Measurements from ENCODE around the gene BAZ1A.

BAZ1A gene

GRCh38 chr14:34911209-34912150, 36.3 kb upstream of the BAZ1A start:
- Histone ChIP-seq H2BK5ac (ENCODE audit: low read length) (no peak overlapping the region), H4K5ac (ENCODE audit: low read length) (no peak overlapping the region), H3K18ac (ENCODE audit: low read length) (no peak overlapping the region), H3K9ac (ENCODE audit: low read length) (no peak overlapping the region), H3K23ac (ENCODE audit: low read length) (no peak overlapping the region), H3K4me3 (ENCODE audit: low read length) (no peak overlapping the region), H3K56ac (ENCODE audit: low read length) (no peak overlapping the region), H3K4ac (ENCODE audit: low read depth, low read length) (no peak overlapping the region), H3K4me1 (ENCODE audit: control insufficient read depth, low read depth, low read length) (no peaks in the 10 kb centered on the region), H3K79me2 (ENCODE audit: control insufficient read depth, insufficient read depth, low read length) (no peaks in the 10 kb centered on the region), H2BK120ac (ENCODE audit: low read depth, low read length) (no peak overlapping the region), H3K27me3 (ENCODE audit: insufficient read depth, low read length, poor library complexity) (no peaks in the 10 kb centered on the region), H3K79me1 (ENCODE audit: low read length) (no peaks in the 10 kb centered on the region), H2BK15ac (replicated peaks; ENCODE audit: low read depth) (no peak overlapping the region), H2AK5ac (ENCODE audit: low read length) (no peak overlapping the region), H3K4me2 (ENCODE audit: low read length) (no peak overlapping the region), H3K27ac (ENCODE audit: low read depth, low read length) (no peak overlapping the region), H4K8ac (ENCODE audit: low read depth, low read length) (no peak overlapping the region), H3K36me3 (ENCODE audit: control insufficient read depth, insufficient read depth, low read length) (no peaks in the 10 kb centered on the region)
- no peak for DNase-seq
- no CpG with 5 or more reads among the region's 6 CpGs for WGBS (ENCODE audit: extremely low coverage, insufficient coverage, low lambda C conversion rate)

GRCh38 chr14:34906287-34906686, 31.1 kb upstream of the BAZ1A start:
- Histone ChIP-seq H3K36me3 (ENCODE audit: control insufficient read depth, insufficient read depth, low read length) (no peaks in the 10 kb centered on the region), H4K5ac (ENCODE audit: low read length) (no peak overlapping the region)
- no CpG with 5 or more reads among the region's 4 CpGs for WGBS (ENCODE audit: extremely low coverage, insufficient coverage, low lambda C conversion rate)

GRCh38 chr14:34895277-34895676, 20.1 kb upstream of the BAZ1A start:
- H3K27me3 ChIP-seq (ENCODE audit: insufficient read depth, low read length, poor library complexity): no peaks in the 10 kb centered on the region
- no peak overlapping the region for H3K27ac ChIP-seq (ENCODE audit: low read depth, low read length)
- H3K4me3 ChIP-seq (ENCODE audit: low read length): no peak overlapping the region
- no peak overlapping the region for H4K5ac ChIP-seq (ENCODE audit: low read length)
- no peak overlapping the region for H4K8ac ChIP-seq (ENCODE audit: low read depth, low read length)
- no peak overlapping the region for H3K4me2 ChIP-seq (ENCODE audit: low read length)
- no peak overlapping the region for H2BK120ac ChIP-seq (ENCODE audit: low read depth, low read length)
- H3K4me1 ChIP-seq (ENCODE audit: control insufficient read depth, low read depth, low read length): no peaks in the 10 kb centered on the region
- no peak overlapping the region for H2AK5ac ChIP-seq (ENCODE audit: low read length)
- H3K79me2 ChIP-seq (ENCODE audit: control insufficient read depth, insufficient read depth, low read length): no peaks in the 10 kb centered on the region
- no peaks in the 10 kb centered on the region for H3K36me3 ChIP-seq (ENCODE audit: control insufficient read depth, insufficient read depth, low read length)
- H3K79me1 ChIP-seq (ENCODE audit: low read length): no peaks in the 10 kb centered on the region
- H3K18ac ChIP-seq (ENCODE audit: low read length): no peak overlapping the region
- H2BK5ac ChIP-seq (ENCODE audit: low read length): no peak overlapping the region
- no CpG with 5 or more reads among the region's 3 CpGs for WGBS (ENCODE audit: extremely low coverage, insufficient coverage, low lambda C conversion rate)
- H3K23ac ChIP-seq (ENCODE audit: low read length): no peak overlapping the region
- no peak for DNase-seq
- no peak overlapping the region for H3K9ac ChIP-seq (ENCODE audit: low read length)
- no peak overlapping the region for H3K4ac ChIP-seq (ENCODE audit: low read depth, low read length)
- H3K56ac ChIP-seq (ENCODE audit: low read length): no peak overlapping the region
- no peak overlapping the region for H2BK15ac ChIP-seq (replicated peaks; ENCODE audit: low read depth)

More at GRCh38 chr14:34906287-34906686, 31.1 kb upstream of the BAZ1A start:
- Histone ChIP-seq H3K4me2 (ENCODE audit: low read length) (no peak overlapping the region), H3K9ac (ENCODE audit: low read length) (no peak overlapping the region), H3K4me3 (ENCODE audit: low read length) (no peak overlapping the region), H4K8ac (ENCODE audit: low read depth, low read length) (no peak overlapping the region), H2BK120ac (ENCODE audit: low read depth, low read length) (no peak overlapping the region), H2BK5ac (ENCODE audit: low read length) (no peak overlapping the region), H3K4me1 (ENCODE audit: control insufficient read depth, low read depth, low read length) (no peaks in the 10 kb centered on the region), H3K27me3 (ENCODE audit: insufficient read depth, low read length, poor library complexity) (no peaks in the 10 kb centered on the region), H3K79me2 (ENCODE audit: control insufficient read depth, insufficient read depth, low read length) (no peaks in the 10 kb centered on the region), H3K79me1 (ENCODE audit: low read length) (no peaks in the 10 kb centered on the region), H2BK15ac (replicated peaks; ENCODE audit: low read depth) (no peak overlapping the region), H3K27ac (ENCODE audit: low read depth, low read length) (no peak overlapping the region), H2AK5ac (ENCODE audit: low read length) (no peak overlapping the region), H3K4ac (ENCODE audit: low read depth, low read length) (no peak overlapping the region), H3K23ac (ENCODE audit: low read length) (no peak overlapping the region), H3K56ac (ENCODE audit: low read length) (no peak overlapping the region), H3K18ac (ENCODE audit: low read length) (no peak overlapping the region)
- DNase-seq: no peak

GRCh38 chr14:34890937-34891336, 15.8 kb upstream of the BAZ1A start:
- Histone ChIP-seq H3K4me1 (ENCODE audit: control insufficient read depth, low read depth, low read length) (no peaks in the 10 kb centered on the region), H2BK120ac (ENCODE audit: low read depth, low read length) (no peak overlapping the region), H3K27ac (ENCODE audit: low read depth, low read length) (no peak overlapping the region), H3K18ac (ENCODE audit: low read length) (no peak overlapping the region), H3K23ac (ENCODE audit: low read length) (no peak overlapping the region), H3K36me3 (ENCODE audit: control insufficient read depth, insufficient read depth, low read length) (no peaks in the 10 kb centered on the region), H4K5ac (ENCODE audit: low read length) (no peak overlapping the region), H3K4ac (ENCODE audit: low read depth, low read length) (no peak overlapping the region), H3K4me2 (ENCODE audit: low read length) (no peak overlapping the region), H2BK15ac (replicated peaks; ENCODE audit: low read depth) (no peak overlapping the region), H3K56ac (ENCODE audit: low read length) (no peak overlapping the region), H3K79me1 (ENCODE audit: low read length) (no peaks in the 10 kb centered on the region), H2BK5ac (ENCODE audit: low read length) (no peak overlapping the region), H3K4me3 (ENCODE audit: low read length) (no peak overlapping the region), H3K79me2 (ENCODE audit: control insufficient read depth, insufficient read depth, low read length) (no peaks in the 10 kb centered on the region), H2AK5ac (ENCODE audit: low read length) (no peak overlapping the region), H3K9ac (ENCODE audit: low read length) (no peak overlapping the region), H3K27me3 (ENCODE audit: insufficient read depth, low read length, poor library complexity) (no peaks in the 10 kb centered on the region), H4K8ac (ENCODE audit: low read depth, low read length) (no peak overlapping the region)
- no CpG with 5 or more reads among the region's 1 CpG for WGBS (ENCODE audit: extremely low coverage, insufficient coverage, low lambda C conversion rate)
- DNase-seq: no peak

GRCh38 chr14:34888186-34888585, 13.0 kb upstream of the BAZ1A start:
- H3K79me2 ChIP-seq (ENCODE audit: control insufficient read depth, insufficient read depth, low read length): no peaks in the 10 kb centered on the region
- H3K27ac ChIP-seq (ENCODE audit: low read depth, low read length): no peak overlapping the region
- no peak overlapping the region for H3K4me3 ChIP-seq (ENCODE audit: low read length)
- no peak overlapping the region for H4K5ac ChIP-seq (ENCODE audit: low read length)
- DNase-seq: no peak
- H3K4me1 ChIP-seq (ENCODE audit: control insufficient read depth, low read depth, low read length): no peaks in the 10 kb centered on the region
- no peak overlapping the region for H2BK5ac ChIP-seq (ENCODE audit: low read length)
- H2BK120ac ChIP-seq (ENCODE audit: low read depth, low read length): no peak overlapping the region
- no peak overlapping the region for H2AK5ac ChIP-seq (ENCODE audit: low read length)
- 100% methylated on average over 1 of the region's 2 CpGs for WGBS (ENCODE audit: extremely low coverage, insufficient coverage, low lambda C conversion rate)
- H3K79me1 ChIP-seq (ENCODE audit: low read length): no peaks in the 10 kb centered on the region
- no peak overlapping the region for H3K18ac ChIP-seq (ENCODE audit: low read length)
- H3K36me3 ChIP-seq (ENCODE audit: control insufficient read depth, insufficient read depth, low read length): no peaks in the 10 kb centered on the region
- no peak overlapping the region for H3K4me2 ChIP-seq (ENCODE audit: low read length)
- no peak overlapping the region for H4K8ac ChIP-seq (ENCODE audit: low read depth, low read length)
- no peak overlapping the region for H3K4ac ChIP-seq (ENCODE audit: low read depth, low read length)
- H3K27me3 ChIP-seq (ENCODE audit: insufficient read depth, low read length, poor library complexity): no peaks in the 10 kb centered on the region
- no peak overlapping the region for H3K9ac ChIP-seq (ENCODE audit: low read length)
- H3K56ac ChIP-seq (ENCODE audit: low read length): no peak overlapping the region
- H2BK15ac ChIP-seq (replicated peaks; ENCODE audit: low read depth): no peak overlapping the region
- H3K23ac ChIP-seq (ENCODE audit: low read length): no peak overlapping the region

All from mesendoderm (in vitro differentiated cells).